Measurements from ENCODE around the gene BCKDHB. TPM values are rescaled to one million over a fixed set of nuclear protein-coding genes. Genes with fewer than 3 reads are reported as not detected.

The BCKDHB gene
- 9.4 TPM in 2 replicates for total RNA-seq (2014; rRNA removed; shearing (Covaris generic))

GRCh38 chr6:80106418-80107235 is at the start of gene BCKDHB:
BCKDHB (plus strand) TSS chr6:80106671; CDS start chr6:80106694, 23 bp downstream.

Other genes starting within 250 kb of the BCKDHB start
- 5.1 and 5.2 TPM in 2 replicates for gene ELOVL4, start 159.1 kb upstream of the BCKDHB start, total RNA-seq (2014; rRNA removed; shearing (Covaris generic))
- gene TTK, start 102.0 kb upstream of the BCKDHB start, total RNA-seq (2014; rRNA removed; shearing (Covaris generic)) = 21.3 and 23.1 TPM in 2 replicates

All from A375 (cell line).